OCI-LY7 (cell line): ENCODE results near the gene SCO1.

Source experiments
- CTCF ChIP-seq: fragments of 200-600 bp; sonication (generic); conservative IDR thresholded peaks from 2 replicates; pipeline ENCODE4 v1.5.1; 2014; ENCODE audit warnings: mild to moderate bottlenecking, antibody characterized with exemption, low read length, moderate library complexity, mixed read lengths
- EZH2phosphoT487 ChIP-seq: fragments of 200-600 bp; sonication (generic); IDR thresholded peaks from 2 replicates; pipeline ENCODE4 v1.6.1; 2018; ENCODE audit warnings: low read depth, borderline replicate concordance, mild to moderate bottlenecking, mixed run types, antibody characterized with exemption, low read length, moderate library complexity, mixed read lengths

GRCh38 chr17:10702574-10702973, 5.2 kb upstream of the SCO1 start:
- TF ChIP-seq CTCF (no peak), EZH2phosphoT487 (no peak)
